Esophagus squamous epithelium (tissue), 5 donors: ENCODE measurements around the gene TSC1. TPM values are rescaled to one million over a fixed set of nuclear protein-coding genes. Genes with fewer than 3 reads are reported as not detected.

Experiments used
- DNase-seq: peaks from one replicate; lab custom pipeline; 2025; lab: John Stamatoyannopoulos, UW
- H3K27ac ChIP-seq, 4 donors: fragments of 200-600 bp; sonication (generic); one replicate each; pipeline ENCODE4 v1.5.1; 2016 to 2019; ENCODE audit warnings: mild to moderate bottlenecking in 1 of 4
- H3K27me3 ChIP-seq, 4 donors: fragments of 200-600 bp; sonication (generic); 1 replicate in 3 of 4; 2 replicates in 1 of 4; pipeline versions ENCODE4 v1.5.1 to v1.6.0; 2017 to 2021; ENCODE audit warnings: antibody characterized with exemption in 1 of 4
- H3K36me3 ChIP-seq, 3 donors: fragments of 200-600 bp; sonication (generic); one replicate each; pipeline ENCODE4 v1.5.1; 2016 to 2019
- H3K4me1 ChIP-seq, 3 donors: fragments of 200-600 bp; sonication (generic); one replicate each; pipeline ENCODE4 v1.5.1; 2017 to 2019
- H3K4me3 ChIP-seq, 4 donors: fragments of 200-600 bp; sonication (generic); 1 replicate in 3 of 4; 2 replicates in 1 of 4; pipeline ENCODE4 v1.5.1; 2016 to 2019; ENCODE audit warnings: mild to moderate bottlenecking in 2 of 4, moderate library complexity in 1 of 4
- H3K9me3 ChIP-seq, 3 donors: fragments of 200-600 bp; sonication (generic); one replicate each; pipeline ENCODE4 v1.5.1; 2016 to 2019
- POLR2A ChIP-seq, 4 donors: fragments of 450-650 bp; IDR thresholded peaks; one replicate each; pipeline ENCODE4 v1.6.1; 2017; ENCODE audit warnings: antibody characterized with exemption in 4 of 4, mild to moderate bottlenecking in 4 of 4, moderate library complexity in 3 of 4
- WGBS, 2 donors: methylation state at CpG; one replicate each; pipeline ENCODE4 v1.1.5; 2018; 5-methylcytosine and 5-hydroxymethylcytosine counted together
- intact Hi-C: fragments of 100-400 bp; cut with DNase I; formaldehyde crosslinking; loops from one replicate; pipeline ENCODE4 v1.15.0; 2022
- small RNA-seq, 4 donors: library from RNA; depleted of rRNA; stranded (forward); fragments of <200 nt; gene quantifications; one replicate each; pipeline ENCODE3, GENCODE V24; 2016
- total RNA-seq, 4 donors: library from RNA; depleted of rRNA; stranded (reverse); fragments of >200 nt; gene quantifications; one replicate each; pipeline ENCODE4 v1.1.0, GENCODE V29; 2016
- TF ChIP-seq, protein P1 (sequence below), 6 experiments: fragments of 450-650 bp in 4 of 6; fragments of 200-600 bp in 2 of 6; sonication (generic) in 2 of 6; IDR thresholded peaks; one replicate each; pipeline ENCODE4 v1.5.1; 2016 to 2019; ENCODE audit warnings: antibody characterized with exemption in 6 of 6, mild to moderate bottlenecking in 4 of 6, moderate library complexity in 4 of 6
- donor health status: DM: yes; HTN: yes; CAD: no.

TSC1 gene
- total RNA-seq, 4 donors from 2014 or later = 18.8 to 38.7 (median 25.7) TPM

- TF ChIP-seq, protein P1, sequence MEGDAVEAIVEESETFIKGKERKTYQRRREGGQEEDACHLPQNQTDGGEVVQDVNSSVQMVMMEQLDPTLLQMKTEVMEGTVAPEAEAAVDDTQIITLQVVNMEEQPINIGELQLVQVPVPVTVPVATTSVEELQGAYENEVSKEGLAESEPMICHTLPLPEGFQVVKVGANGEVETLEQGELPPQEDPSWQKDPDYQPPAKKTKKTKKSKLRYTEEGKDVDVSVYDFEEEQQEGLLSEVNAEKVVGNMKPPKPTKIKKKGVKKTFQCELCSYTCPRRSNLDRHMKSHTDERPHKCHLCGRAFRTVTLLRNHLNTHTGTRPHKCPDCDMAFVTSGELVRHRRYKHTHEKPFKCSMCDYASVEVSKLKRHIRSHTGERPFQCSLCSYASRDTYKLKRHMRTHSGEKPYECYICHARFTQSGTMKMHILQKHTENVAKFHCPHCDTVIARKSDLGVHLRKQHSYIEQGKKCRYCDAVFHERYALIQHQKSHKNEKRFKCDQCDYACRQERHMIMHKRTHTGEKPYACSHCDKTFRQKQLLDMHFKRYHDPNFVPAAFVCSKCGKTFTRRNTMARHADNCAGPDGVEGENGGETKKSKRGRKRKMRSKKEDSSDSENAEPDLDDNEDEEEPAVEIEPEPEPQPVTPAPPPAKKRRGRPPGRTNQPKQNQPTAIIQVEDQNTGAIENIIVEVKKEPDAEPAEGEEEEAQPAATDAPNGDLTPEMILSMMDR (IDR thresholded peaks at IDR 0.05) = no peak
- TF ChIP-seq POLR2A (IDR thresholded peaks at IDR 0.05) = no peak
- Histone ChIP-seq H3K4me3 (peak overlapping the region in 1 of 4 donors; percentile 23), H3K36me3 (no peaks in the 10 kb centered on the region), H3K27ac (peak overlapping the region in 2 of 4 donors; percentile 11 to 26), H3K4me1 (peaks cover 0 to 13% (median 0%) of the 10 kb centered on the region in 3 donors), H3K9me3 (no peaks in the 10 kb centered on the region), H3K27me3 (no peaks in the 10 kb centered on the region)
- intact Hi-C loops = no loop called here
- DNase-seq = no peak
- WGBS, 2 donors = 37 to 44% methylated on average over 10 to 12 of the region's 12 CpGs
These were observed 95.2 kb downstream of the TSC1 start for GRCh38 chr9:132849185-132849706.

GRCh38 chr9:132846918-132847515 is 97.4 kb downstream of the TSC1 start:
- DNase-seq = no peak
- Histone ChIP-seq H3K4me3 (no peak overlapping the region), H3K9me3 (no peaks in the 10 kb centered on the region), H3K4me1 (peaks cover 0 to 13% (median 0%) of the 10 kb centered on the region in 3 donors), H3K27me3 (no peaks in the 10 kb centered on the region), H3K36me3 (no peaks in the 10 kb centered on the region), H3K27ac (no peak overlapping the region)
- WGBS, 2 donors = 94 to 95% methylated on average over 7 to 9 of the region's 15 CpGs
- TF ChIP-seq, protein P1 (IDR thresholded peaks at IDR 0.05) = no peak
- no peak for TF ChIP-seq POLR2A (IDR thresholded peaks at IDR 0.05)
- intact Hi-C loops = no loop called here

DNA sequence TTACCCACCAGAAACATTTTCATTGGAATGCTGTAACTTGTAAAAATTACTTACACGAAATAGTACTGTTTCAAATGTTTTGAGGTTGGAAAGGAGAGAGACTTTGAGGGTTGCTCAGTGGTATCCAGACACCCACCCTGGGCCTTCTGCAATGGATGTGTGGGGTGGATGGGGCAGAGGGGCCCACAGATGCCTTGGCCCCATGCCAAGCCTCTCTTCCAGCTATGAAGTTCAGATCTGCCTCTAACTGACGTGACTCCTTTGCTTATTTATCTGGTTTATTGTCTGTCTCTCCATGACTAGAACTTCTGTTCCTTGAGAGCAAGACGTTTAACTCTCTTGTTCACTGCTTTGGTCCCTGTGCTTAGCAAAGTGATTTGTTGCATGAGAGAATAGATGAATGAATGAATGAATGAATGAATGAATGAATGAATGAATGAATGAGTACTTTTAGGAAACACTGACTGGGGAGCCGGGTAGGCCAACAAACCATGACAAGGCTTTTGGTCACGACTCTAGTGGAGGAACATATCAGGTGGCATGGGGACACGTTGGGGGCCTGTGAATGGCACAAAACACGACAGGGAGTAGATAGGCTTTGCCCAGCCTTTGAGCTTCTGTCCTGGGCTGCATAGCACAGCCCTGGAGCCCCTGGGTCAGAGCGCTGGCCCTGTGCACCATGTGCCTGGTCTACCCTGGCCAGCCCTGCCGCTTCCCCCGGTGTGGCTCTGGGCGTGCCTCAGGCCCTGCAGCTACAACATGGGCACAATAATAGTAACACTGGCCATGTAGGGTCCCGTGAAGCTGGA is 98.1 kb downstream of the TSC1 start:
- H3K4me3 ChIP-seq = no peak overlapping the region
- no peak overlapping the region for H3K27ac ChIP-seq
- peaks cover 0 to 13% (median 0%) of the 10 kb centered on the region in 3 donors for H3K4me1 ChIP-seq
- H3K27me3 ChIP-seq = no peaks in the 10 kb centered on the region
- intact Hi-C loops = no loop called here
- DNase-seq = no peak
- H3K36me3 ChIP-seq = no peaks in the 10 kb centered on the region
- H3K9me3 ChIP-seq = no peaks in the 10 kb centered on the region
- 75 to 83% methylated on average over 7 of the region's 12 CpGs for WGBS, 2 donors
- no peak for TF ChIP-seq POLR2A (IDR thresholded peaks at IDR 0.05)
- TF ChIP-seq, protein P1 (IDR thresholded peaks at IDR 0.05) = no peak

- no peak overlapping the region for H3K27ac ChIP-seq
- no peaks in the 10 kb centered on the region for H3K36me3 ChIP-seq
- WGBS, 2 donors = 67 to 80% methylated on average over 3 to 5 of the region's 5 CpGs
- DNase-seq = no peak
- H3K4me1 ChIP-seq = no peaks in the 10 kb centered on the region
- H3K4me3 ChIP-seq = no peak overlapping the region
- no peaks in the 10 kb centered on the region for H3K27me3 ChIP-seq
- no peak for TF ChIP-seq POLR2A (IDR thresholded peaks at IDR 0.05)
- TF ChIP-seq, protein P1 (IDR thresholded peaks at IDR 0.05) = no peak
- H3K9me3 ChIP-seq = no peaks in the 10 kb centered on the region
- intact Hi-C loops = no loop called here
These were observed 102.0 kb downstream of the TSC1 start for GRCh38 chr9:132842124-132843044.

Small RNA genes within 50 kb of the gene (small RNA-seq; reads per million reads assigned to genes)
- gene AL593851.1 = 0 reads per million in 4 donors
- 0 to 0.57 (median 0.42) reads per million in 4 donors for gene MIR548AW
- gene RNU7-21P = 0 reads per million in 4 donors

Other genes starting within 250 kb of the TSC1 start
- 1 to 10 TPM in 1 of 4 donors, under 1 TPM in 2, not detected in 1; 0.38 to 1.1 (median 0.48) TPM for gene AK8, start 66.3 kb downstream of the TSC1 start, total RNA-seq
- 1 to 10 TPM; 2.0 to 6.2 (median 3.9) TPM for gene SPACA9, start 65.7 kb downstream of the TSC1 start, total RNA-seq
- under 1 TPM in 1 of 4 donors, not detected in 3; 0.57 TPM for gene GFI1B, start 34.1 kb upstream of the TSC1 start, total RNA-seq
- 10 to 100 TPM; 48.2 to 55.3 (median 48.9) TPM for gene GTF3C5, start 86.4 kb upstream of the TSC1 start, total RNA-seq
- gene CEL, start 117.4 kb upstream of the TSC1 start, total RNA-seq = 1 to 10 TPM; 1.9 to 7.6 (median 3.5) TPM
- 10 to 100 TPM; 53.4 to 71.1 (median 55.3) TPM for gene RALGDS, start 176.6 kb upstream of the TSC1 start, total RNA-seq
- gene GBGT1, start 219.3 kb upstream of the TSC1 start, total RNA-seq = 1 to 10 TPM; 3.0 to 8.8 (median 3.8) TPM